HL-60/S4 treated with retinoic acid at 250 ng/mL for 4 days and 3 days (cell line): ENCODE results near the gene SP9.

Experiments
- in situ Hi-C: fragments of 300-500 bp; cut with MboI; formaldehyde crosslinking; loops from 2 replicates; pipeline ENCODE4 v1.7.0; 2022; ENCODE audit warnings: low sequenced_read_pairs

The SP9 gene

DNA sequence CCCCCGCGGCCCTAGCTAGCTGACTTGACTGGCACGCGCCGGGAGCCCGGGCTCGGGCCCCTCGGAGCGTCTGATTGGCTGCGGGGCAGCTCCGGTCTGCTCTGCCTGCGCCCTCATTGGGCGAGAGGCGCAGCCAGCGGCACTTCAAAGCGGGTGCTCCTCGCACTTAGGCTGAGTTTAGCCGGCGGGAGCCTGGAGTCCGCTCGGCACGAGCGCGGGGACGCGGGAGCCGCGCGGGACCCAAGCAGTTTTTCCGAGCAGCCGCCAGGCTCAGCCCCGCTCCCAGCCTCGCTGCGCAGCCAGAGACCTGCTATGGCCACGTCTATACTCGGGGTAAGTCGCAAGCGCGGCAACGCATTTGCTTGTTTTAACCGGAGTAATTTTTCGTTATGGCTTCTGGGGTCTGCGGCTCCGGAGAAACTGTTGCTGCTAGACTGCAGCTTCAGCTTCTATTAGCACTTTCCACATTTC, at the start of gene SP9:
Gene SP9, plus strand, starts transcription at position 174 of the 471 bp plus-strand sequence. Its CDS starts 139 bp downstream, at position 313.
- in situ Hi-C loops: no loop called here

DNA sequence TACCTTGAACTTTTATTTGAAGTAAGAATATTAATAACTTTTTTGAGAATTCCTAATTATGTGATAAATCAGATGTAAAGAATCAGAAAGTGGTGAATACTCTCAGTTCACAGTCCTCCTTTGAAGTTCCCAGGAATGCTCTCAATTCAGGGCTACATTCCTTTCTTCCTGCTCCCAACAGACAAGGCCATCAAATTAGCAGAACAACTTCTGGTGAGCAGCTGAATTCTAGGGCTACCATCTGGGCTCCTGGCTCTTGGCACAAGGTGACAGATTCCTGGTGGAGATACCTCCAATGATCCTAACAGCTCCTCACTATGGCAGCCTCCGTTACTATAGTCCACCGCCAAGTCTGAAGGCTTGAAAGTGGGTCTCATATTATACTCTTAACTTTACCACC, 48.6 kb upstream of the SP9 start:
- in situ Hi-C loops: no loop called here

DNA sequence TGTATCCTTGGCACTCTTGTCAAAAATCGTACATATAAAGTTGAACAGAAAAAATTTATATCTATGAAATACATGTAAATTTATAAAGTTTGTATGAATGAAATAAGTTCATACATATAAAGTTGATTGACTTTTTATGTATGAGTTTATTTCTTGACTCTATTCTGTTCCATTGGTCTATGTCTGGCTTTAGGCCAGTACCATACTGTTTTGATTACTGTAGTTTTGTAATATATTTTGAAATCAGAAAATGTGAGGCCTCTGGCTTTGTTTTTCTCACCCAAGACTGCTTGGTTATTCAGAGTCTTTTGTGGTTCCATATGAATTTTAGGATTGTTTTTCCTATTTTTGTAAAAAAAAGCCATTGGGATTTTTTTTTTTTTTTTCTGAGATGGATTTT, 41.8 kb upstream of the SP9 start:
- in situ Hi-C loops: no loop called here

DNA sequence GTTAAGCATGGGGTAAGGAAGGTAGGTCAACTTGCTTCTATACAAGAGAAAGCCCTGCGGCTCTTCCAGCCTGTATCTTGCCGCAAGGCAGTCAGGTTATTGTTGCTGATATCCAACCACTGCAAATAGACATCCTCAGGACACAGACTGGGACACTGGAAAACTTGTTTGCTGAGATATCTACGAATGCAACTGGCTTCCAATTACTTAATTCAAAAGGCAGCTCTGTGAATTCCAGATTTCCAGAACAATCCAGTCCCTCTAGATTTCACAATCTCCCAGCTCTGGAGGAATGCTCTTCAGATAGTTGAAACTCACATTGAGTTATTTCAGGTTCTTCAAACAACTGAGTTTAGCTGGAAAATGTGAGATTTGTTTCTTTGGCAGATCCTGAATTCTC, 34.6 kb upstream of the SP9 start:
- in situ Hi-C loops: no loop called here

DNA sequence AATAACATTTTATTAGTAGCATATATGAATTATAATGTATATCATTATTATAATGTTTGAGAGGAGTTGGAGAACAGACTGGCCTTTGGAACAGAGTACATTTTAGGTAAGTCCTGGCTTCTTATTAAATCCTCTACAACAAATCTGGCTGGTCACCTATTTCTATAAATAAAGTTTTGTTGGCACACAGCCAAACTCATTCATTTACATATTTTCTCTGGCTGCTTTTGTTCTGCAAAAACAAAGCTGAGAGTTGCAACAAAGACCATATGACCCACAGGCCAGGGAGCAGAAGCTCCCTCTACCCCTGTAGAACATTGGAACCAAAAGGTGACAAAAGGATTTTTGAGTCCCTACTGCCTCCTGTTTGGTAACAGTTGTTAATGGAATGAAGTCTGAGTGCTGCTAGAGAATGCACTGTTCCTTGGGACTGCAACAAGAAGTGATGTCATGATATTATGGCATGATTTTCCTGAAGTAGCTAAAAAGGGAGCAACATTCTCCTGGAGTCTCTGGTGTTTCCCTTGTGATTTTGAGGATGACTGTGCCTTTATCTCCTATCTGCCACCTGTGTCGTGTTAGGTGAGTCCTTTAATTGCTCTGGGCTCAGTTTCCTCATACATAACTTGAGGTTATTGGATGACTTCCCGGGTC, 22.0 kb upstream of the SP9 start:
- in situ Hi-C loops: no loop called here

DNA sequence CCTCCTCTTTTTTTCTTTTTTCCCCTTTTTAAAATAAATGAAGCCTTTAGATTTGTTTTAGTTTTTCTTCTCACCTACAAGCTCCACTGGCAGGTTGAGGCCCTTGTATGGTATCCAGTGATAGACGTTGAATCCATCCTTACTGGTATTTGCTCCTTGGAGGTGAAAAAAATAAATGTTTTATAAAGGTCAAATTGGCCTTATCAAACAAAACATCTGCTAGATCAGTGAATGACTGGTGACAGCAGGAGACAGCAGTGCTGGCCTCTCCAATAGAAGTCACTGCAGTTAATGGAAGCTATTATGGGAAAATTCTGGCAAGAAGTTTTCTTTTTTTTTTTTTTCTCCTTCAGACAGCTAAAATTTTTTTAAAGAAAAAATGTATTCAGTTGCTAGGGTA, 12.6 kb upstream of the SP9 start:
- in situ Hi-C loops: no loop called here

DNA sequence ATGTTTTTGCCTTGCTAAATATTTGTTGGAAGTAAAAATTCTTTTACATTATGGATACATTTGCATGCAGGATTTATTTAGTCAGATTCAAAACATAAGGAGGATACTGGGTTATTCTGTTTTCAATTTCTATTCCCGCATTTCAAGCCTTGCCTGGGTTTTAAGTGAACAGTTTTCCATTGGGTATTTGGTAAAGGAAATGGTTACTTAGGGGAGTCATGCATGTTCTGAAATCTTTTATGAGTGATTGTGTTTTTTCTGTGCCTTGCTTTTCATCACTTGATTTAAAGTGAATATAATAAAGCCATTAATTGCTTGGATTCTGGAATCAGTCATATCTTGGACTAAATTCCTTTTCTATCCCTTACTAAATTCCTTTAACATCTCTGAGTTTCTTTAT, 12.0 kb upstream of the SP9 start:
- in situ Hi-C loops: no loop called here

DNA sequence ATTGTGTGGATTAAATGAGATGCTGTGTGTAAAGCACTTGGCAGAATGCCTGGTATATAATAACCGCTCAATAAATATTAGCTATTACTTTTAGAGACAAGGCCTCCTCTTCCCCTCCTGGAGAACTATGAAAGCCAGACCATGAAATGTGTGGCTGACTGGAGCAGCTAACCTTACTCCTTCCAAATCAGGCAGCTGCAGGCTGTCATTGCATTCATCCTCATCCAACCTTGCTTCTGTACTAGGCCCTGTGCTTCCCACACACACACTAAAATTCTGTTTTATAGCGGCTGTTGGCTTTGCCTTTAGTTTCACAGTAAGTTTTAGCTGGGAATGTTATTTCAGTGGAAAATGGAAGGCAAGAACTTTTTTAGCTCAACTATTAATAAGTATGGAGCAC, 10.2 kb upstream of the SP9 start:
- in situ Hi-C loops: no loop called here

DNA sequence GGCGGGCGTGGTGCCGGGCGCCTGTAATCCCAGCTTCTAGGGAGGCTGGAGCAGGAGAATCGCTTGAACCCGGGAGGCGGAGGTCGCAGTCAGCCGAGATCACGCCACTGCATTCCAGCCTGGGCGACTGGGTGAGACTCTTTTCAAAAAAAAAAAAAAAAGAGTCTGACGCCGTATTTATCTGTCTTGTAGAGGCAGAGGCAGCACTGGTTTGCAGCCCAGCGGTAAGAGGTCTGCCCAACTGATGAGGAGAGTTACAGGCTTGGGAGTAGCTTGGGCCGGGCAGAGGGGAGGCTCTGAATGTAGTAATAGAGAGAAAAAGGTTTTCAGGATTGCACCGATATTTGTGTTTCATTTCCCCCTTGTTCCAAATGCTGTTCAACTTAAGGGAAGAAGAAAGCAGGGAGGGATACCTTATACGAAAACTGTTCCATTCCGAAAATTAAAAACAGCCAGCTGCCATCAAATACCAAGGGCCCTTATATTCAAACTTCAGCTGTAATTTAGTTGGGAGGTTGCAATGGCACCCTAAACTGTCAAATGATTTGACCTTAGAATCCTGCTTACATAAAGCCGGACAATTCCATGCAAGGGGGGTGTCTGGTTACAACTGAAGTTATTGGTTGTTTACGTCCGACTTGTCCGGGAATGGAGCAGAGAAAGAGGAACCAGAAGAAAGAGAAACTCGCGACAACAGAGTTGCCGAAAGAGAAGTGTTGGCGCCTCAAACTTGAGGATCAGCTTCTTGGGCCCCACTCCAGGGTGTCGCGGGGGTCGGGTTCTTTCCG, 9.2 kb upstream of the SP9 start:
- in situ Hi-C loops: no loop called here

DNA sequence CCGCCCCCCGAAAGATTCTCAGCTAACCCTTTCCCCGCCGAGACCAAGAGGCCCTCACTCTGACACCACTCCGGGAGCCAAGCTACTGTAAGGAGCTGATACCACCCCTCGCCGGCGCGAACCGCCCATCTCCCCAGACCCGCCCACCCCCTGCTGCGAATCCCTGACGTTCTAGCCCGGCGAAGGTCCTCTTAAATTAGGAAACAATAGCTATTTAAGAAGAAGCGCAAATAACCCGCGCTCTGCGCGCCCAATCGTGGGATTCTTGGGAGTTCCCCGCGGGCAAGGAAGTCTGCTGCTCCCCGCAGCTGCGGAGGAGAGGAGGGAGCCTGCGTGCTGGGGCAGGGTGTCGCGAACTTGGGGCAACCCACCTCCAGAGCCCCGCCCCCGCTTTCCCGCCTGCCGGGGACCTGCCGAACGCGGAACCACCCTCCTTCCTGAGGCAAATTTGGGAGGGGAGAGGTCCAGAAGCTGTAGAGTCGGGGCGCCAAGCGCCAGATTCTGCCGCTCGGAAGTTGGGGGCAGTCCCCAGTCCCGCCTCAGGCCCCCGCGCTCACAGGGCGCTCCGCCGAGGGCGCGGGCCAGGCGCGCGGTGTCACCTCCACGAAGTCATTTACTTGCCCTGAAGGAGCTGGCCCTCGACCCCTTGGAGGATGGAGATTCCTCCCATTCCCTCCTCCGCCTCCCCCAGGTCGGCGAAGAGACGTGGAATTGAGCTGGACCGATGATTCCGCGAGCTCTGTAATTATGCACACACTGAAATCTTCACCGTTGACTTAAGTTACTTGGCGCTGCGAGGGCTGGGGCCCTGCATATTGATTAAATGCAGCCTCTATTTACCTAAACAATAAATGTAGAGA, 8.4 kb upstream of the SP9 start:
- in situ Hi-C loops: no loop called here

DNA sequence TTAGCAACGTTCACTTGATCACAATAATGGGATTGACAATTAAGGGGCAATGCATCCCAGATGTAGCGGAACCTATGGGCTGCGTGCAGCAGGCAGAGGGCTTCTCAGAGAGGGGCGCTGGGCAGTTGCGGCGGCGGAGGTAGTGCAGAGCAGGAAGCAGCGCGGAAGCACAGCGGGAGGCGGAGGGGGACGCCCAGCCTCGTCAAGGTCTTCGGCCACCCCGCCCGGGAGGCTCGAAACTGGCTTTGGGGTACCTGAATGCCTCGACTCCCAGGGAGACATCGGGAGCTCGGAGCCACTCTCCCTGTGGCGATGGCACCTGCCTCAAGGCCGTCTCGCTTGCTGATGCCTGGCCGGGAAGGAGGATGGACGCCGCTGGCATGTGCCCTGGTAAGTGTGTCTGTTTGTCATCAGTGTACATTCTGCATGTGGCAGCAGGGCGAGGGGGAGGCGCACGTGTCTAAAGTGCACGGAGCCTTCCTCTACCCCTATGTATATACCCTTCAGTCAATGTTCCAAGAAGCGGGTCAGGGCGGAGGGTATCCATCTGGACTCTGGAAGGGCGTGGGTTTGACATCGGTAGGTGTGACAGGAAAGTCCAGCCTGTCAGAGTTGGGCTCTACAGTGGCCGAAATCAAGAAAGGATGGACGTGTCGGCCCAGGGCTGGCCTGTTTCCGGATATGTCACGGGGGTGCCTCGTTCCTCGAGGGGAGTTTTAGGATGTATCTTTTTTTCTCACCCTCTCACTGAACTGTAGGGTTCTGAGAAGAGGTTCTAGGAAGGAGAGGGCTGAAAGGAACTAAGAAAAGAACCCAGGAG, 7.5 kb upstream of the SP9 start:
- in situ Hi-C loops: no loop called here

DNA sequence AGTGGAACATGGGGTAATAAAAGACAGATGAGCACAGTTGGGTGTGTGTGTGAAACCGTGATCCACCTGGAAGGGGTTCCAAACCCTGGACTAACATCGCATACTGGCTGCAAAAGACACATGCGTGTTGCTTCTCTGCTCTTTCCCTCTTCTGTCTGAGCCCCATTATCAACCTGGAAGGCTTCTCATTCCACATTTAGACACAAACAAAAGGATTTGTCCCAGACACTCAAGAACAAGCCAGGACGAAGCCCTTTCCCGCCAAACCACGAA, 7.0 kb upstream of the SP9 start:
- in situ Hi-C loops: no loop called here

DNA sequence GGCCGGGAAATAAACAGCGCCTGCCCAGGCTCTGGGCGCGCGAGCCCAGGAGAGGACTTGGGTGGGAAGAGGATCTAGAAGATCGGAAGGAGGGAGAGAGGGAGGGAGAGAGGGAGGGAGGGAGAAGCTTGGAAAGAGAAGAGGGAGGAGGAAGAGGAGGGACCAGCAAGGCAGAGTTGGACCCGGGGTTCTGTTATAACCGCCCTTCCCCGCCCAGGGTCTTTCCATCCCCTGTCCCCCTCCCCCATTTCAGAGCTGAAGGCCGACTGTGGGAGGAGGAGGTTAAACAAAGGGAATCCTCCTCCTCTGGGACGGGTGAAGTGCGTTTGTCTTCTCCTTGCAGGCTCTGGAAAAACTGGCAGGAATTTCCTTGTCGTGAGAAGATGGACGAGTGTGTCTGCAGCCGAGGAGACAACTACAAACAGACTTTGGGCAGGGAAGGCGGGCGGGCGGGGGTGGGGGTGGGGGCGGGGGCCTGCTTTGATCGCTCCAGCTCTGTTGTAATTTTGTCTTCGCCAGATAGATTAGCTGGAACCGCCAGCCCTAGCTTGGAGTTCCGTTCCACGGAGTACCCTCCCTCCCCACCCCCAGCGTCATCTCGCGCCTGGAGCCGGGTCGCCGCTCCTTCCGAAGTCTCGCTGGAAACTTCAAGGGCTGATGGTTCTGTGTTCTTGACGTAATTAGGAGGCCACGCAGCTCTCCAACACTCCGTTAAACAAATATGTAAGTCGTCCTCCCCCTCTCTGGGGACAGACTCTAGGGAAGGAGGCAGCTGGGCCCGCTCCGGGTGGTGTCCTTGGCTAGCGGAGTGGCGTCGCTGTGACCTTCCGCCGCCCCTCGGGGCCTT, 6.4 kb upstream of the SP9 start:
- in situ Hi-C loops: no loop called here

DNA sequence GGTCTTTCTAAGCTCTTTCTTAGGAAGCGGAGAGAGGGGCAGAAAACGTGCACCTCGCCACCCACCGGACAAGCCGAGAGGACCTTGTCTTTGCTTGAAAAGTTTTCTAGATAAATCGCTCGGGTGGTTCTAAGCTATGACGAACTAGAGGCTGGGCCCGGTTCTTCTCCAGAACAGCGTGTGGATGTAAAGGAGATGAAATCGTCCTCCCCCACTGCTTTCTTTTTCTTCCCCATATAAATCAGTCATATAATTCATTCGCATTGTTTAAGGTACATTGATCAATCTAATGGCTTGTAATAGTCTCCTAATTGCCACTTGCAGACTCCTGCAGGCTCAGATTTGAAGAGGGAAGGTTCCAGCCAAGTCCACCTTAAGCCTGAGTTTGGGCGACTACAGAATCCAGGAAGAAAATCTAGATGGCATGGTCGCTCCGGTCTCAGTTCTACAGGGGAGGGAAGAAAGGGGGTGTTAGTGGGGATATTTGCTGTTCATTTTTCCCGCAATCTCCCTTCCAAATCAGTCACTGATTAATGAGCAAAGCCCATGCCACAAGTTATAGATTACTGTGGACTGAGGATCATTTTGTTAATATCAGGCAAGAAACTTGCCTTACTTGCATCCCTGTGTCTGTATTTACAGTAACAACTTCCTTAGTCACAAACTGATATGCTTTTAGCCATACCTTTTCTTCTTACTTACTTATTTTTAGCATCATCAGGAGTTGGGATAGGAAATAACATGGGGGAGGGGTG, 5.6 kb upstream of the SP9 start:
- in situ Hi-C loops: no loop called here

DNA sequence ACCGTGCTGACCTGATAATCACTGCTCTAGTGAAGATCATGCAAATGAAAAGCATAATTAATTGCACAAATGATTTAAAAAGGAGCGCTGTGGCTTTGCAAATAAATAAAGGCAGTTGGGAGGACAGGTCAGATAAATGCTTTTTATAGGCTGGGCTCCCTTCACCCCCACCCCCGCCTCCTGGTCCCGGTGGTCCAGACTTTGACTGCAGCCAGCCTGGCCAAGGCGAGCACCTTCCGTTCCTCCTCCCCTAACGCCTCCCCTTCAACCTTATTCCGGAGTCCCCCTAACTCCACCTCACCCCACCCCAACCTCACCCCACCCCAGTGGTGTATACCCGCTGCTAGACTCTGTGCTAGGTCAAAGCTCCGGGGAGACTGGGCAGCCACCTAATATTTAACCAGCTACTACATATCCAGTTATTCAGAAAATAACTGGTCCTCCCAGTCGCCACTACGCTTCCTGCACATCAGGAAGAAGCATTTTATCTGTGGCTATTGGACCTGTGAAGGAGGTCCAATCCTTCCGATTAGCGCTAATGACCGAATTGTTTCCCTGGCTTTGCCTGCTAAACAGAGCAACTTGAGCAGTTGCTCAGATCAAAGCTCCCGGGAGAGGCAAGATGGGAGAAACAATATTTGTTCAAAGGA, 3.7 kb upstream of the SP9 start:
- in situ Hi-C loops: no loop called here

DNA sequence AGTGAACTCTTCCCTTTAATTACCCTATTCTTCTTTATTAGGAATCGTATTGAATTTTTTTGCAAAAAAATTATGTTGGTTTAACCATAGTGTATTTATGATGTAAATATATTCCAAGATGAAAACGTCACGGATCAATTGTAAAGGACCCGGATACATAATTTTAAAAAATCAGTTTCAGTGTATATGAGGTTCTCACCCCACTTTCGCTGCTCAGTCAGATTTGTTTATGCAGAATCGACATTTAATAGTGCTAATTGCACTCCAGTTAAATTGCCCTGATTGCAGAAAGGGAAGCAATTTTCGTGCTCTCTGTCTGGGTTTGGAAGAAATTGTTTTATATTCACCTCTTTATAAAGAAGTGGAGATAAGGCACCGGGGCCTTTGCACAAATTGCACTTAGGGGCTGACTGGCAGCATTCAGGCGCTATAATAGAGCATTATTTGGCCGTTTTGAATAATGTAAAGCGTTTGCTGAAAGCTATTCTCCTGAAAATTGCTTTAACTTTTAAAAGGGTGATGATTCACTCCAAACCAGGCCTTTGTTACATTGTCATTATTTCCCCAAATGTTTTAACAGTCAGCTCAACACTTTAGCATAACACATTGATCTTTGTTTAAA, 3.0 kb upstream of the SP9 start:
- in situ Hi-C loops: no loop called here

DNA sequence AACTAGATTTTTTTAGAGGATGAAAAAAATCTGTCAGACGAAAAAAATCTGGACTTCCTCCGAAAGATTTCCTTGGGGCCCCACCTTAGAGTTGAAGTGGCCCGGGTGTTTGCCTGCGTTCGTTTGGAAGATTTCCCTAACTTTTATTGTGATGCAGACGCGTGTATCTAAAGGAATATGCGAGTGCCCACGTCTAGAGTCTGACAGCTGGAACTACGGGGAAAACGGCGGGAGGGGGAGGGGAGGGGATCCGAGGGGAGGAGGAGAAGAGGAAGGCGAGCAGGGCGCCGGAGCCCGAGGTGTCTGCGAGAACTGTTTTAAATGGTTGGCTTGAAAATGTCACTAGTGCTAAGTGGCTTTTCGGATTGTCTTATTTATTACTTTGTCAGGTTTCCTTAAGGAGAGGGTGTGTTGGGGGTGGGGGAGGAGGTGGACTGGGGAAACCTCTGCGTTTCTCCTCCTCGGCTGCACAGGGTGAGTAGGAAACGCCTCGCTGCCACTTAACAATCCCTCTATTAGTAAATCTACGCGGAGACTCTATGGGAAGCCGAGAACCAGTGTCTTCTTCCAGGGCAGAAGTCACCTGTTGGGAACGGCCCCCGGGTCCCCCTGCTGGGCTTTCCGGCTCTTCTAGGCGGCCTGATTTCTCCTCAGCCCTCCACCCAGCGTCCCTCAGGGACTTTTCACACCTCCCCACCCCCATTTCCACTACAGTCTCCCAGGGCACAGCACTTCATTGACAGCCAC, 2.4 kb upstream of the SP9 start:
- in situ Hi-C loops: no loop called here

DNA sequence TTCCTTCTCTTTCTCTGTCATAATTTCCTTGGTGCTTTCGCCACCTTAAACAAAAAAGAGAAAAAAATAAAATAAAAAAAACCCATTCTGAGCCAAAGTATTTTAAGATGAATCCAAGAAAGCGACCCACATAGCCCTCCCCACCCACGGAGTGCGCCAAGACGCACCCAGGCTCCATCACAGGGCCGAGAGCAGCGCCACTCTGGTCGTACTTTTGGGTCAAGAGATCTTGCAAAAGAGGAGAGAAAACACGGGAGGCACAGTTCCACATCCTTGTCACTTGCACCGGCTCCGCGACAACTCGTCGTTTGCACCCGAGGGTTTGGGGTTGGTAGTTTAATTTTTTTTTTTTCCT, 1.8 kb upstream of the SP9 start:
- in situ Hi-C loops: no loop called here
